Peyer's patch (tissue), 4 donors: ENCODE measurements around the gene SLC43A3. TPM values are rescaled to one million over a fixed set of nuclear protein-coding genes. Genes with fewer than 3 reads are reported as not detected.

Experiments used
- DNase-seq, 3 donors: peaks; one replicate each; pipeline ENCODE4 v3.0.0-alpha.2; 2017 to 2019
- H3K27ac ChIP-seq, 4 donors: fragments of 200-600 bp; sonication (generic); one replicate each; pipeline ENCODE4 v1.5.1; 2016 to 2019
- H3K27me3 ChIP-seq, 2 donors: fragments of 200-600 bp; sonication (generic); one replicate each; pipeline ENCODE4 v1.5.1; 2019
- H3K36me3 ChIP-seq, 3 donors: fragments of 200-600 bp; sonication (generic); one replicate each; pipeline ENCODE4 v1.5.1; 2016 to 2019
- H3K4me1 ChIP-seq, 4 donors: fragments of 200-600 bp; sonication (generic); one replicate each; pipeline ENCODE4 v1.5.1; 2016 to 2019
- H3K4me3 ChIP-seq, 4 donors: fragments of 200-600 bp; sonication (generic); 1 replicate in 3 of 4; 2 replicates in 1 of 4; pipeline ENCODE4 v1.5.1; 2016 to 2019; ENCODE audit warnings: mild to moderate bottlenecking in 1 of 4
- H3K9me3 ChIP-seq, 4 donors: fragments of 200-600 bp; sonication (generic); one replicate each; pipeline ENCODE4 v1.5.1; 2016 to 2019; ENCODE audit warnings: mild to moderate bottlenecking in 1 of 4
- POLR2A ChIP-seq, 2 donors: fragments of 450-650 bp; IDR thresholded peaks; one replicate each; pipeline ENCODE4 v1.5.1; 2017; ENCODE audit warnings: antibody characterized with exemption in 2 of 2, mild to moderate bottlenecking in 2 of 2, moderate library complexity in 2 of 2
- total RNA-seq, 4 donors: library from RNA; depleted of rRNA; stranded (reverse); fragments of >200 nt; gene quantifications; one replicate each; pipeline ENCODE4 v1.1.0, GENCODE V29; 2016
- TF ChIP-seq, protein P1 (sequence below), 6 experiments: fragments of 450-650 bp in 4 of 6; fragments of 200-600 bp in 2 of 6; sonication (generic) in 1 of 6; IDR thresholded peaks; one replicate each; pipeline ENCODE4 v1.5.1; 2017 to 2019; ENCODE audit warnings: antibody characterized with exemption in 6 of 6, mild to moderate bottlenecking in 3 of 6, moderate library complexity in 1 of 6

Gene SLC43A3
- total RNA-seq, 4 donors from 2014 or later = 5.1 to 38.8 (median 17.6) TPM

- TF ChIP-seq POLR2A (IDR thresholded peaks at IDR 0.05) = no peak
- TF ChIP-seq, protein P1, sequence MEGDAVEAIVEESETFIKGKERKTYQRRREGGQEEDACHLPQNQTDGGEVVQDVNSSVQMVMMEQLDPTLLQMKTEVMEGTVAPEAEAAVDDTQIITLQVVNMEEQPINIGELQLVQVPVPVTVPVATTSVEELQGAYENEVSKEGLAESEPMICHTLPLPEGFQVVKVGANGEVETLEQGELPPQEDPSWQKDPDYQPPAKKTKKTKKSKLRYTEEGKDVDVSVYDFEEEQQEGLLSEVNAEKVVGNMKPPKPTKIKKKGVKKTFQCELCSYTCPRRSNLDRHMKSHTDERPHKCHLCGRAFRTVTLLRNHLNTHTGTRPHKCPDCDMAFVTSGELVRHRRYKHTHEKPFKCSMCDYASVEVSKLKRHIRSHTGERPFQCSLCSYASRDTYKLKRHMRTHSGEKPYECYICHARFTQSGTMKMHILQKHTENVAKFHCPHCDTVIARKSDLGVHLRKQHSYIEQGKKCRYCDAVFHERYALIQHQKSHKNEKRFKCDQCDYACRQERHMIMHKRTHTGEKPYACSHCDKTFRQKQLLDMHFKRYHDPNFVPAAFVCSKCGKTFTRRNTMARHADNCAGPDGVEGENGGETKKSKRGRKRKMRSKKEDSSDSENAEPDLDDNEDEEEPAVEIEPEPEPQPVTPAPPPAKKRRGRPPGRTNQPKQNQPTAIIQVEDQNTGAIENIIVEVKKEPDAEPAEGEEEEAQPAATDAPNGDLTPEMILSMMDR (IDR thresholded peaks at IDR 0.05) = no peak
- DNase-seq = no peak
- no peaks in the 10 kb centered on the region for H3K9me3 ChIP-seq
- no peaks in the 10 kb centered on the region for H3K36me3 ChIP-seq
- no peak overlapping the region for H3K4me3 ChIP-seq
- no peaks in the 10 kb centered on the region for H3K27me3 ChIP-seq
- no peaks in the 10 kb centered on the region for H3K4me1 ChIP-seq
- H3K27ac ChIP-seq = no peak overlapping the region
These were observed 47.2 kb downstream of the SLC43A3 start for GRCh38 chr11:57379732-57380131.

GRCh38 chr11:57378186-57378585 is 48.7 kb downstream of the SLC43A3 start:
- H3K36me3 ChIP-seq = no peaks in the 10 kb centered on the region
- H3K27me3 ChIP-seq = no peaks in the 10 kb centered on the region
- TF ChIP-seq POLR2A (IDR thresholded peaks at IDR 0.05) = no peak
- TF ChIP-seq, protein P1 (IDR thresholded peaks at IDR 0.05) = no peak
- no peak overlapping the region for H3K27ac ChIP-seq
- no peaks in the 10 kb centered on the region for H3K4me1 ChIP-seq
- DNase-seq = no peak
- no peaks in the 10 kb centered on the region for H3K9me3 ChIP-seq
- H3K4me3 ChIP-seq = no peak overlapping the region

DNA sequence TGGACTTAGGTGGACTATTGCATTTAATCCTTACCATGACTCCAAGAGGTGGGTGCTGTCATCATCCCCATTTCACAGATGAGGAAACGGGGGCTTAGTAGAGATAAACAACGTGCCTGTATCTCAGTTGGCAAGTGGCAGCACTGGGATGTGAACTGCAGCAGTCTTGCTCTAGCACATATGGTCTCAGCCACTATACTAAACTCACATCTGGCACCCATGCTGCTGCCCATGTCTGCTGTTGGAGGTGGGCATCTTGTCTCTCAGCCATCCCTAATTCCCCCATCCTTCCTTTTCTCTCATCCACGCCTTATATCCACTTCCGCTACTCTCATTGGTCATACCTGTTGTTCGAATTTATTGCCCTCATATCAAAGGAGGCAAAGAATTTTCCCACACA is 49.8 kb downstream of the SLC43A3 start:
- no peaks in the 10 kb centered on the region for H3K9me3 ChIP-seq
- DNase-seq = no peak
- TF ChIP-seq POLR2A (IDR thresholded peaks at IDR 0.05) = no peak
- TF ChIP-seq, protein P1 (IDR thresholded peaks at IDR 0.05) = no peak
- H3K36me3 ChIP-seq = no peaks in the 10 kb centered on the region
- H3K4me1 ChIP-seq = no peaks in the 10 kb centered on the region
- no peak overlapping the region for H3K27ac ChIP-seq
- H3K4me3 ChIP-seq = no peak overlapping the region
- no peaks in the 10 kb centered on the region for H3K27me3 ChIP-seq

DNA sequence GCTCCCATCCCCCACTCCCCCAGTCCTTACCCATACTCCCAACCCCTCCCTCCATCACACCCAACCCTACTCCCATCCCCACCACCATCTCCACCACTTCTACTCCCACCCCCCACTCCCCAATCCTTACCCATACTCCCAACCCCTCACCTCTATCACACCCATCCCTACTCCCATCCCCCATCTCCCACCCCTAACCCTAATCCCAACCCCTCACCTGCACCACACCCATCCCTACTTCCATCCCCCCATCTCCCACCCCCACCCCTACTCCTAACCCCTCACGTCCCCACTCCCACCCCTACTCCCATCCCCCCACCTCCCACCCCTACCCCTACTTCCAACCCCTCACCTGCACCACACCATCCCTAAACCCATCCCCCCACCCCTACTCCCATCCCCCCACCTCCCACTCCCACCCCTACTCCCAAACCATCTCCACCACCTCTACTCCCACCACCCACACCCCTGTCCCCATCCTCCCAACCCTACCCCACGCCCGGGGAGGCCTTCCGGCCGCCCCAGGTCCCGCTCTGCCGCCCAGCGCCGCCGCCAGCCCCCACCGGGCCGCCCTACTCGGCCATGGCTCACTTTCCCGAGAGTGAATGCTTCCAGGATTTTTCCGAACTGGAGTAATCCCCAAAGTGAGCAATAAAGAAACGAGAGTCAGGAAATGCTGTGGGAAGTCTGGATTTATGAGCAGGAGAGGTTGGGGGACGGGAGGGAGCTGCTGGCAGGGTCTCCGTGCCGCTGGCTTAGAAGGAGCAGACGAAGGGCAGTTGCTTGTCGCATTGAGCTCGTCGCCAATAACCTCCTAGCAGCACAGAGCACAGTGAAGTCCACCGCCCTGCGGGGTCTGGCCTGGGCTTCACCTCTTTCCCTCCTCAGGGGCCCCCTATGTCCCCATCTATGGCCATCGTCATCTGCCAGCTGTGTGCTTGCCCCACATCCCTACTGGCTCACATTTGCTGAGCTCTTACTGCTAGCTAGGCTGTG is 50.5 kb downstream of the SLC43A3 start:
- no peak overlapping the region for H3K4me3 ChIP-seq
- no peaks in the 10 kb centered on the region for H3K9me3 ChIP-seq
- no peaks in the 10 kb centered on the region for H3K27me3 ChIP-seq
- H3K36me3 ChIP-seq = no peaks in the 10 kb centered on the region
- no peak for DNase-seq
- H3K27ac ChIP-seq = no peak overlapping the region
- no peak for TF ChIP-seq POLR2A (IDR thresholded peaks at IDR 0.05)
- TF ChIP-seq, protein P1 (IDR thresholded peaks at IDR 0.05) = no peak
- H3K4me1 ChIP-seq = no peaks in the 10 kb centered on the region

GRCh38 chr11:57375490-57375889 is 51.4 kb downstream of the SLC43A3 start:
- Histone ChIP-seq H3K4me1 (no peaks in the 10 kb centered on the region), H3K4me3 (no peak overlapping the region), H3K27me3 (no peaks in the 10 kb centered on the region), H3K9me3 (no peaks in the 10 kb centered on the region), H3K36me3 (no peaks in the 10 kb centered on the region), H3K27ac (no peak overlapping the region)
- TF ChIP-seq, protein P1 (IDR thresholded peaks at IDR 0.05) = no peak
- no peak for TF ChIP-seq POLR2A (IDR thresholded peaks at IDR 0.05)
- no peak for DNase-seq
